Thyroid gland (tissue), 4 donors: ENCODE results near the gene RWDD4.

Source experiments
- CTCF ChIP-seq, 6 experiments: fragments of 200-600 bp in 3 of 6; fragments of 450-650 bp in 3 of 6; sonication (generic) in 3 of 6; IDR thresholded peaks; one replicate each; pipeline ENCODE4 v1.5.1; 2016 to 2019; ENCODE audit warnings: antibody characterized with exemption in 6 of 6, mild to moderate bottlenecking in 2 of 6, inconsistent platforms in 1 of 6, moderate library complexity in 1 of 6
- POLR2A ChIP-seq, 2 donors: fragments of 450-650 bp; IDR thresholded peaks; one replicate each; pipeline ENCODE4 v1.6.1; 2017; ENCODE audit warnings: antibody characterized with exemption in 2 of 2, mild to moderate bottlenecking in 2 of 2, moderate library complexity in 1 of 2

- TF ChIP-seq CTCF (IDR thresholded peaks at IDR 0.05) = no peak
- TF ChIP-seq POLR2A (IDR thresholded peaks at IDR 0.05) = no peak
Observed at GRCh38 chr4:183657564-183657963, 1.4 kb downstream of the RWDD4 start.
